IPS DF 6.9 (cell line): ENCODE results near the gene UBP1.
"Not testable (repeated sequence)": the region's sequence is repeated elsewhere in the genome, so short reads cannot be mapped to it uniquely, and the experiment has no call there.

Source experiments
- DNase-seq: peaks from one replicate; pipeline ENCODE4 v3.0.0-alpha.2; 2013; ENCODE audit warnings: low read depth, low spot score
- H3K27ac ChIP-seq: one replicate; pipeline ENCODE4 v1.5.1; 2013; ENCODE audit warnings: low read length, control low read depth
- H3K27me3 ChIP-seq: 2 replicates; pipeline ENCODE4 v1.6.1; 2013; ENCODE audit warnings: mild to moderate bottlenecking, low read length; ENCODE audit not compliant: control insufficient read depth, insufficient read depth
- H3K36me3 ChIP-seq: 2 replicates; pipeline ENCODE4 v1.6.1; 2013; ENCODE audit warnings: low read length; ENCODE audit not compliant: control insufficient read depth, insufficient read depth
- H3K4me1 ChIP-seq: 2 replicates; pipeline ENCODE4 v1.6.1; 2013; ENCODE audit warnings: low read length; ENCODE audit not compliant: control insufficient read depth, insufficient read depth
- H3K4me3 ChIP-seq: 2 replicates; pipeline ENCODE4 v1.5.1; 2013; ENCODE audit warnings: mild to moderate bottlenecking, low read length
- H3K9me3 ChIP-seq: 2 replicates; pipeline ENCODE4 v1.6.1; 2013; ENCODE audit warnings: low read length, inconsistent platforms; ENCODE audit not compliant: control insufficient read depth, insufficient read depth
- WGBS: extraction: QIAGEN DNeasy Blood & Tissue Kit; methylation state at CpG from one replicate; pipeline ENCODE4 v1.1.7; 2013; ENCODE audit warnings: mixed read lengths, missing lambda C conversion rate; ENCODE audit not compliant: insufficient read length, insufficient coverage; 5-methylcytosine and 5-hydroxymethylcytosine counted together

UBP1 gene

GRCh38 chr3:33420966-33421365 is 19.2 kb downstream of the UBP1 start:
- no peaks in the 10 kb centered on the region; the same call in 1 of the 2 replicates for H3K4me1 ChIP-seq
- no peak overlapping the region for H3K27ac ChIP-seq
- no peak for DNase-seq
- H3K4me3 ChIP-seq: no peak overlapping the region
- H3K9me3 ChIP-seq: no peaks in the 10 kb centered on the region
- H3K27me3 ChIP-seq: no peaks in the 10 kb centered on the region
- 0 out of 2 replicates have a peak, but pooled peaks cover 2% of the 10 kb centered on the region for H3K36me3 ChIP-seq
- WGBS: no CpG with 5 or more reads among the region's 2 CpGs

- H3K27ac ChIP-seq: no peak overlapping the region
These were observed 20.3 kb downstream of the UBP1 start for GRCh38 chr3:33419948-33420347.

GRCh38 chr3:33417066-33417673 is 23.0 kb downstream of the UBP1 start:
- Histone ChIP-seq H3K27ac (no peak overlapping the region), H3K36me3 (peaks cover 6% of the 10 kb centered on the region; the same call in 1 of the 2 replicates)

More at GRCh38 chr3:33419948-33420347, 20.3 kb downstream of the UBP1 start:
- WGBS: no CpG with 5 or more reads among the region's 1 CpG
- peaks cover 4% of the 10 kb centered on the region; the same call in 1 of the 2 replicates for H3K36me3 ChIP-seq
- no peaks in the 10 kb centered on the region for H3K9me3 ChIP-seq
- no peaks in the 10 kb centered on the region for H3K4me1 ChIP-seq
- no peak for DNase-seq
- no peaks in the 10 kb centered on the region for H3K27me3 ChIP-seq
- no peak overlapping the region for H3K4me3 ChIP-seq

GRCh38 chr3:33410816-33411215 is 29.4 kb downstream of the UBP1 start:
- not testable (repeated sequence) for DNase-seq, H3K27me3 ChIP-seq, H3K4me3 ChIP-seq, H3K4me1 ChIP-seq, H3K9me3 ChIP-seq, H3K27ac ChIP-seq
- WGBS: no CpG with 5 or more reads among the region's 3 CpGs
- peaks cover 16% of the 10 kb centered on the region; the same call in 1 of the 2 replicates for H3K36me3 ChIP-seq

More at GRCh38 chr3:33417066-33417673, 23.0 kb downstream of the UBP1 start:
- Histone ChIP-seq H3K4me1 (no peaks in the 10 kb centered on the region), H3K9me3 (no peaks in the 10 kb centered on the region), H3K4me3 (no peak overlapping the region), H3K27me3 (no peaks in the 10 kb centered on the region)
- DNase-seq: no peak
- WGBS: no CpG with 5 or more reads among the region's 3 CpGs

- Histone ChIP-seq H3K27me3 (no peaks in the 10 kb centered on the region), H3K27ac (no peak overlapping the region), H3K36me3 (peaks cover 9% of the 10 kb centered on the region; the same call in 1 of the 2 replicates), H3K4me1 (no peaks in the 10 kb centered on the region), H3K9me3 (no peaks in the 10 kb centered on the region), H3K4me3 (no peak overlapping the region)
- WGBS: no CpG with 5 or more reads among the region's 6 CpGs
- DNase-seq: no peak
These were observed 36.4 kb downstream of the UBP1 start for GRCh38 chr3:33403756-33404155.

- no peak overlapping the region for H3K4me3 ChIP-seq
- WGBS: no CpG with 5 or more reads among the region's 3 CpGs
- DNase-seq: no peak
- H3K27me3 ChIP-seq: no peaks in the 10 kb centered on the region
- H3K9me3 ChIP-seq: no peaks in the 10 kb centered on the region
- H3K27ac ChIP-seq: no peak overlapping the region
- H3K4me1 ChIP-seq: no peaks in the 10 kb centered on the region
- H3K36me3 ChIP-seq: peaks cover 8% of the 10 kb centered on the region; the same call in 1 of the 2 replicates
These were observed 37.3 kb downstream of the UBP1 start for GRCh38 chr3:33402936-33403335.

- peaks cover 10% of the 10 kb centered on the region; the same call in 1 of the 2 replicates for H3K36me3 ChIP-seq
- no peaks in the 10 kb centered on the region for H3K9me3 ChIP-seq
These were observed 38.4 kb downstream of the UBP1 start for GRCh38 chr3:33401781-33402180.

GRCh38 chr3:33398410-33398809 is 41.8 kb downstream of the UBP1 start:
- Histone ChIP-seq H3K36me3 (peaks cover 14% of the 10 kb centered on the region; the same call in 1 of the 2 replicates), H3K27me3 (no peaks in the 10 kb centered on the region), H3K4me1 (no peaks in the 10 kb centered on the region), H3K27ac (no peak overlapping the region), H3K4me3 (no peak overlapping the region), H3K9me3 (no peaks in the 10 kb centered on the region)
- no CpG with 5 or more reads among the region's 5 CpGs for WGBS
- no peak for DNase-seq

More at GRCh38 chr3:33401781-33402180, 38.4 kb downstream of the UBP1 start:
- Histone ChIP-seq H3K27me3 (no peaks in the 10 kb centered on the region), H3K4me1 (no peaks in the 10 kb centered on the region), H3K27ac (no peak overlapping the region), H3K4me3 (no peak overlapping the region)
- no peak for DNase-seq
- no CpG with 5 or more reads among the region's 2 CpGs for WGBS

GRCh38 chr3:33395900-33396299 is 44.3 kb downstream of the UBP1 start:
- Histone ChIP-seq H3K9me3 (no peaks in the 10 kb centered on the region), H3K27ac (no peak overlapping the region), H3K36me3 (peaks cover 23% of the 10 kb centered on the region; the same call in 1 of the 2 replicates), H3K27me3 (no peaks in the 10 kb centered on the region), H3K4me3 (no peak overlapping the region), H3K4me1 (no peaks in the 10 kb centered on the region)
- DNase-seq: no peak
- WGBS: no CpG with 5 or more reads among the region's 7 CpGs

GRCh38 chr3:33394403-33395054 is 45.7 kb downstream of the UBP1 start:
- H3K36me3 ChIP-seq: peaks cover 27% of the 10 kb centered on the region
- H3K4me1 ChIP-seq: no peaks in the 10 kb centered on the region
- no peaks in the 10 kb centered on the region for H3K27me3 ChIP-seq
- H3K4me3 ChIP-seq: no peak overlapping the region
- DNase-seq: no peak
- WGBS: no CpG with 5 or more reads among the region's 1 CpG
- H3K9me3 ChIP-seq: no peaks in the 10 kb centered on the region
- no peak overlapping the region for H3K27ac ChIP-seq
